Gastroesophageal sphincter (tissue), 3 donors: ENCODE data around the gene SCFD2.

Source experiments
- POLR2A ChIP-seq, 2 donors: fragments of 450-650 bp; IDR thresholded peaks; one replicate each; pipeline ENCODE4 v1.6.1; 2017; ENCODE audit warnings: antibody characterized with exemption in 2 of 2, mild to moderate bottlenecking in 2 of 2, moderate library complexity in 1 of 2
- POLR2AphosphoS5 ChIP-seq: sonication (generic); formaldehyde crosslinking; IDR thresholded peaks from one replicate; pipeline ENCODE4 v1.6.1; 2017; ENCODE audit warnings: antibody characterized with exemption
- TF ChIP-seq, protein P1 (sequence below), 4 experiments: fragments of 200-600 bp in 2 of 4; fragments of 450-650 bp in 2 of 4; sonication (generic) in 1 of 4; IDR thresholded peaks; one replicate each; pipeline ENCODE4 v1.5.1; 2017 to 2019; ENCODE audit warnings: antibody characterized with exemption in 4 of 4, mild to moderate bottlenecking in 2 of 4, moderate library complexity in 2 of 4

- TF ChIP-seq, protein P1, sequence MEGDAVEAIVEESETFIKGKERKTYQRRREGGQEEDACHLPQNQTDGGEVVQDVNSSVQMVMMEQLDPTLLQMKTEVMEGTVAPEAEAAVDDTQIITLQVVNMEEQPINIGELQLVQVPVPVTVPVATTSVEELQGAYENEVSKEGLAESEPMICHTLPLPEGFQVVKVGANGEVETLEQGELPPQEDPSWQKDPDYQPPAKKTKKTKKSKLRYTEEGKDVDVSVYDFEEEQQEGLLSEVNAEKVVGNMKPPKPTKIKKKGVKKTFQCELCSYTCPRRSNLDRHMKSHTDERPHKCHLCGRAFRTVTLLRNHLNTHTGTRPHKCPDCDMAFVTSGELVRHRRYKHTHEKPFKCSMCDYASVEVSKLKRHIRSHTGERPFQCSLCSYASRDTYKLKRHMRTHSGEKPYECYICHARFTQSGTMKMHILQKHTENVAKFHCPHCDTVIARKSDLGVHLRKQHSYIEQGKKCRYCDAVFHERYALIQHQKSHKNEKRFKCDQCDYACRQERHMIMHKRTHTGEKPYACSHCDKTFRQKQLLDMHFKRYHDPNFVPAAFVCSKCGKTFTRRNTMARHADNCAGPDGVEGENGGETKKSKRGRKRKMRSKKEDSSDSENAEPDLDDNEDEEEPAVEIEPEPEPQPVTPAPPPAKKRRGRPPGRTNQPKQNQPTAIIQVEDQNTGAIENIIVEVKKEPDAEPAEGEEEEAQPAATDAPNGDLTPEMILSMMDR (IDR thresholded peaks at IDR 0.05), result no peak
- TF ChIP-seq POLR2A (IDR thresholded peaks at IDR 0.05) (no peak), POLR2AphosphoS5 (no peak)
Measured at GRCh38 chr4:53105313-53105712, 260.5 kb downstream of the SCFD2 start.
